Ishikawa (cell line): Measurements from ENCODE around the gene TMEM11.

Source experiments
- EP300 ChIP-seq: IDR thresholded peaks from 2 replicates; pipeline ENCODE4 v1.6.1; 2012; ENCODE audit warnings: borderline replicate concordance
- FOXM1 ChIP-seq: IDR thresholded peaks from 2 replicates; pipeline ENCODE4 v1.6.1; 2012; ENCODE audit warnings: low read depth, borderline replicate concordance
- MAX ChIP-seq: IDR thresholded peaks from 2 replicates; pipeline ENCODE4 v1.6.1; 2012
- REST ChIP-seq: IDR thresholded peaks from 2 replicates; pipeline ENCODE4 v1.6.1; 2012; ENCODE audit warnings: low read depth, mild to moderate bottlenecking
- TAF1 ChIP-seq: IDR thresholded peaks from 2 replicates; pipeline ENCODE4 v1.6.1; 2012; ENCODE audit warnings: low read depth, mild to moderate bottlenecking
- TCF12 ChIP-seq: IDR thresholded peaks from 2 replicates; pipeline ENCODE4 v1.6.1; 2012; ENCODE audit warnings: low read depth
- USF1 ChIP-seq: IDR thresholded peaks from 2 replicates; pipeline ENCODE4 v1.6.1; 2012
- YY1 ChIP-seq: IDR thresholded peaks from 2 replicates; pipeline ENCODE4 v1.6.1; 2012; ENCODE audit warnings: low read depth

DNA sequence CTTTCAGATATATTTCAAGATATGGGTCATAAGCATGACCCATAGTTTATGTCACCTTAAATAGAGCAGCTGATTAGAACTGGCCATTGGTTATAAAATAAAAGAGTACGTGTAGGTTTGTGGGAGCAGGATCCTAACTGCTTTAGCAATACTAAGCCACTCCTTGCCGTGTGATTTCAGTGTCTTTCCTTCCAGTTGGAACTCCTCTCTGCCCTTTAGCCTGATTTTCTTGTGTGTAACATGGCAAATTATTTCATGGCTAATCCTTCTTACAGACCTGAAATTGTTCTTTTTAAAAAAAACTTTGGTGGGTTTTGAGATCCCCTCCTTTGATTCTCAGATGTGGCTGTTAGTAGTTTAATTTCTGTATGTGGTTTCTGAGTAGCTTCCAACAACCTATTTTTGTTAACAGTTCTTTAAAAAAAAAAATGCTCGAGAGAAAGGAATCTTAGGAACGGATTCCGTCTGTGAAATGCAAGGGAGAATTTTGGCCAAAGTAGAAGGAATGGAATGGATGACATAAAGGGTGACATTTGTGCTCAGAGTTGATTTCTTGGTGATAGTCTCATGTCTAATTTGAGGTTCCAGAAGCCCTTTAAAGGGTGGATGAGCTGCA lies 47.3 kb downstream of the TMEM11 start:
- TF ChIP-seq YY1, result no peak
- TF ChIP-seq FOXM1, result no peak
- no peak for TF ChIP-seq EP300
- TF ChIP-seq REST, result no peak
- TF ChIP-seq TCF12, result no peak
- no peak for TF ChIP-seq TAF1
- TF ChIP-seq MAX, result no peak
- no peak for TF ChIP-seq USF1
